ENCODE results near the gene ANXA2.
"Not testable (repeated sequence)": the region's sequence is repeated elsewhere in the genome, so short reads cannot be mapped to it uniquely, and the experiment has no call there.

ANXA2 gene

DNA sequence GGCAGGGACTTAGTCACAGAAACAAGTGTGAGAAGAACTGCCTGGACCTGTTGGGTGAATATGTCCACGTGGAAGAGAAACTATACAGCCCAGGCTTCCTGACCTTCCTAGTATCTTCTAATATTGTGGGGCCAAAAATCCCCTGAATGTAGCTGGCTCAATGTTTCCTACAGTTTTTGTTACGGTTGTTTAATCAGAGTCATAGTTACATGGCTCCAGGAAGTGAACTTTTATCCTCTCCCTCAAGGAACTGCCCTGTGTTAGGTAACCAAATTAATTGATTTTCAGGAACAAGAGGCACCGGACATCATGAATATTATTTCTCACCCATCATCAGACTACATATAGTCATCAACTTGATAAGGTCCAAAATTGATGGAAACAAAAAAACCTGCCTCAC lies 59.0 kb downstream of the ANXA2 start:
- no peak for DNase-seq

- DNase-seq, result no peak
Measured at GRCh38 chr15:60337076-60337475, 60.7 kb downstream of the ANXA2 start.

DNA sequence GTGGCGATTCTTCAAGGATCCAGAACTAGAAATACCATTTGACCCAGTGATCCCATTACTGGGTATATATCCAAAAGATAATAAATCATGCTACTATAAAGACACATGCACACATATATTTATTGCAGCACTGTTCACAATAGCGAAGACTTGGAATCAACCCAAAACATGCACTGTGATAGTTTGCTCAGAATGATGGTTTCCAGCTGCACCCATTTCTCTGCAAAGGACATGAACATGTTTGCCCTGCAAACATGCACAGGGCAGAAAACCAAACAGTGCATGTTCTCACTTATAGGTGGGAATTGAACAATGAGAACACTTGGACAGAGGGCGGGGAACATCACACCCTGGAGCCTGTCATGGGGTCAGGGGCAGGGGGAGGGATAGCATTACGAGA lies 62.5 kb downstream of the ANXA2 start:
- not testable (repeated sequence) for DNase-seq

DNA sequence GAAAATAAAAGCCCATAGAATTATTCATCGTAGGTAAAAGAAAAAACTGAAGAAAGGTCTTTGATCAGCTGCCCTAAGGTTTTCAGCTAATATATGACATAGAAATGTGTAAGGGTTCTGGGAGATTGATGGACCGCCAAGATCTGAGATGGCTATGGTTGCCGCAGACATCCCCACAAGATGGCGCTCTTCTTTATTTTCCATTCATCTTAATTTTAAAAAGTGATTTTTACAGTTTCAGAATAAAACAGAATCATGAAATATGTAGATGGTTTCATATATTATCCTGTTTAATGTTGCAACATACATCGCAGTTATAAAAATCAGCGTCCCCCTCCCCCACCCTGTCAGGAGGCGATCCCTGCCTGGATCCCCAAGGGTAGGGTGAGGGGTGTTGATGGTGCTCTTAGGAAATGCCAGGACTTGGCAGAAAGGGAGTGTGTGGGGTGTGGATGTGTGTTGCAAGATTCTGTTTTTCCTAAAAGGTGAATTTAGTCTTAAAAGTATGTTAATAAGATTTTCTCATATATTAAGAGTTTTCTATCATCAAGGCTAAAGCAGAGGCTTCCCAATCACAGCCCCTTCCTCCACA lies 68.8 kb downstream of the ANXA2 start:
- no peak for DNase-seq

DNA sequence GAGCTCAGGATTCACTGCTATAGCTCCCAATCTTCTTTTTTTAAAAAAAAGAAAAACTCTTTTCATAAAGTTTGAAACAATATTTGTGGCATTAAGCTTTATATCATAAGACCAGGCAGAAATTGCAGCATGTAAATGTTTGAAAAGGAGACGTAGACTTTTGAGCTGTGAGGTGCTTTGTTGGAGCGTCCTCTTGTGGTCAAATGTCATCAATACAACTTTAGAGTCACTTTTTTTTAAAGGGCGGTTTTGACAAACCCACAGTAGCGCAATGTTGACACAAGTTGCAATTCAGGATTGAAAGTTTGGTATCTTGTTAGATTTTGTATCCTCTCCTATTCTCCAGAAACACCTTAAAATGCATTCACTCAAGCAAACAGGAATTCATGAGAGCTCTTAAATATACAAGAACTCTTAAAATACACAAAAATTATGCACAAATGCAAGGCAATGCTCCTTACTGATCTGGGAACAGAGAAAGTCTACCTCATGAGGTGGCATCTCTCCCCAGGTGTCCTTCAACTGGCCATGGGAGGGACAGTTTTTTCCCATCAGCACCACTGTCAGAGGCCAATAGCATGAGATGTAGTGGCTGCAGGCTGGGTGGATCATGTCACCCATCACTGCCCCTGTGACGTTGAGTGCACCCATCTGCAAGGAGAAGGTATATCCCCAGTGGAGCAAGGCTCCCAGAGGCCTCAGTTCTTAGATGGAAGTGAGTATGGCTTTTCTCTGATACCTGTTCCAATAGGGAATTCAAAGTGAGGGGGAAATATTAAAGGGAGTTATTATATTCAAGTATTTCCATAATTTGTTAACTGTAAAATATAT lies 70.7 kb downstream of the ANXA2 start:
- peak; percentile 32 for DNase-seq

GRCh38 chr15:60326343-60326742 lies 71.4 kb downstream of the ANXA2 start:
- DNase-seq, result no peak

DNA sequence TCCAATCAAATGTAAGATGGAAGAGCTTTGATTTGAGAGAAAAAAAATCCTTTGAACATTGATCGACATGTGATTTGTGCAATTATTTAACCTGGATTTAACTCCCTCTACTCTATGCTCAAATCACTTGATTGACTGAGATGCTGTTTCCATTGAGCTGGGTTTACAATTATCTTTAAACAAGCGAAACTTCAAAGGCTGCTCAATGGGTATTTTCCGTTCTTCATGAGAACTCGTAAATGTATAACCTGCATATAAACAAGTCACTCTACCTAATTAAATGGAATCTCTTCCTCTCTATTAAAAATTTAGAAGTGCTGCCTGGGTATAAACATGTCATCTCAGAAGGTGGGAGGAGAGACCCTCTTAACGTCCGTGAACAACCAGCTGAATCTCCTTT lies 71.9 kb downstream of the ANXA2 start:
- DNase-seq, result no peak

DNA sequence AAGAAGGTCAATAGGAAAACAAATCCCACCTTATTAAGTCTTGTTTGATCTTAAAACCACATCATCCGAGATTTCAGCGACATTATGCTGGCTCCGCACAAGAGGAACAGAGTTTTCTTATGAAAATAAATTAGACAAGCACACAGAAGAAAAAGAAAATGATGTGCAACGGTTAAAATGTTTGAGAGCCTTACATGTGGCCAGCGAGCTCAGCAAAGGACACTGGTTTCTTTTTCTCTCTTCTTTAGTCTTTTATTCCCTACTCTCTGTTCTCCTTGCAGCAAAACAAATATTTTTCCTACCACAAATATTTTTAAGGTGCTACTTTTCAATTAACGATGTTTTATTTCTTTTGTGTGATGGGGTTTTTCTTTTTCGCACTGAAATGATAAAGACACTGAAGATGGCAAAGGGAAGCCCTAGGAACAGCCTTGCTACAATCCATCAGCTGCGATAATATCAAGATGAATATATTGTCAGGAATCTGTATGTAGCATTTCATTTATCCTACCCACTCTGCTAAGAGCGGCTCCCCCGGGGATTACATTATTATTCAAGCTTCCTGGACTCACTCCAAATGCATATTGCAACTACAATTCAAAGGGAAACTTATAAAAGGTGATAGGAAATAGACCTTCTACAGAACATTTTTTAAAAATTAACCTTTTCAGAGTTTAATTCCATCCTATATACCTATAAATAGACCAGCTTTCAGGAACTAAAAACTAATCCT lies 72.9 kb downstream of the ANXA2 start:
- no peak for DNase-seq

GRCh38 chr15:60323322-60323721 lies 74.5 kb downstream of the ANXA2 start:
- DNase-seq, result no peak

DNA sequence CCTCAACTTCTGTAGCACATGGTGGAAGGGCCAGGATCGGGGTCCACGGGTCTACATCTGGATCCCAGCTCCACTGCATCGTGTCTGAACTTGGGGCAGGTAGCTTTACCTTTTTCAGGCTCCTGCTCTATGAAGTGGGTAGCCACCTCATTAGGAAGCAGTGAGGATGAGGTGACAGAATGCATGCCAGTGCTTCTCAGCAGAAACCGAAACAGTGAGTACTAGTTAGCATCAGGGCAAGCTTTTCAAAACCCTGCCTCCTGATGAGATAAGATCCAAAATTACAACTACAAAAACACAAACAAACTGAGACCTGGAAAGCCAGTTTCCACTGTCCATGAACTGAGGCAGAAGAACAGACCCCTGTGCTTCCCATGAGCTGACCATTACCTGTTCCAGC lies 77.4 kb downstream of the ANXA2 start:
- no peak for DNase-seq

DNA sequence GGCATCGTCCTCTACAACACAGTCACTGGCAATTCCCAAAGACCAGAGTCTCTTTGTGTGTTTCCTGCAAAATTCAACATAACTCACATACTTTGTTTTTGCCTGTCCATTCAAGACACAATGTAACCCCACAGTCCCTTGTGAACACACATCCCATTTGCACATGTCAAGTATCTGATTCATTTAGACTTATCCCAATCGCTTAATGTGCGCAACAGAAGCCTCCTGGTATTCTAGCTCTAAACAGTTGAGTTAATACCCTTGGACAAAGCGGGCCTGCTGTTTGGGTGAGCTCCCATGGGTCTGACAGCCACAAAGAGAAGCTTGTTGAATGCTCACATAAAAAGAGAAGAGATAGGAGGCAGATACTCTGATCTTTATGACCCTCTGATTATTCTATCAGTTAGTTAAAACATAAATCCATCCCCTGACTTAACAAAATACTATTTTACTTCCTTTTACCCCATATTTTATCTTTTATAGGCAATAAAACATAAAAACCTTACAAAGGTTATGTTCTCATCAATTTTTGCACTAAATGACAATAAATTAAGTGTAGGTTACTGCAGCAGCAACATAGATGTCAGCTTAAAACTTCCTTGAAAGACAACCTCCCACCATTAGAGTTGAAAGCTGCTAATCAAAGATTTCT lies 79.4 kb downstream of the ANXA2 start:
- no peak for DNase-seq

- no peak for DNase-seq
Measured at GRCh38 chr15:60316961-60317360, 80.8 kb downstream of the ANXA2 start.

GRCh38 chr15:60315878-60316277 lies 81.9 kb downstream of the ANXA2 start:
- DNase-seq, result no peak

- no peak for DNase-seq
Measured at GRCh38 chr15:60313906-60314305, 83.9 kb downstream of the ANXA2 start.

DNA sequence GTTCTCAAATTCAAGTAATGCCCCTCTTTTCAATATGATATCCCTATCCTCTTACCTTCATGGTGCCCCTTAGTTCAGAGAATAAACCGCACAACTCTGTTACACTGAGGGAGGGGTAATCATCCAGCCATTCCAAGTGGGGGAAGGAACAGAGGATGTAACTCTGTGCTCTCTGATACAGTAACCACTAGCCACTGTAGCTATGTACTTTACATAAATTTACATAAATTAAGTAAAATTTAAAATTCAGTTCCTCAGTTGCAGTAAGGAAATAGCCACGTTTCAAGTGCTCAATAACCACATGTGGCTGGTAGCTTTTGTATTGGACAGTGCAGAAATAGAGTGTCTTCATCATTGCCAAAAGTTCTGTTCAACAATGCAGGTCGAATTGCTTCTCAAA lies 90.8 kb downstream of the ANXA2 start:
- no peak for DNase-seq

DNA sequence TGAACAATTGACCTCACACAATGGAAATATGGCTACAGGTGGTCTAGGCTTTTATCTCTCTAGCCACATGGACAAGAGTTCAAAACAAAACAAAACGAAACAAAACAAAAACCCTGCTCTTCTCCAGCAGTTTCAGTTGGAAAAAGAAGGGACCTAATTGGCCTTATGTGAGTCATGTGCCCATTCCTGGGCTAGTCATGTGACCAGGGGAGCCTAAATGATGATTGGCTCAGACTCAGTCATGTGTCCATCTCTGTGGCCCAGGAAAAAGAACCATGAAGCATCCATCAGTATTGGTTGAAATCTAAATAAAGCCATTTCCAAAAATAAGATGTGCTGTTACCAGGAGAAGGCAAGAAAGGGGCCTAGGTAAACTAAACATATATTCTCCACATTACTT lies 96.8 kb downstream of the ANXA2 start:
- DNase-seq, result no peak

- DNase-seq, result peak; percentile 73
Measured at GRCh38 chr15:60299452-60300047, 98.2 kb downstream of the ANXA2 start.
